ENCODE measurements around the gene ZC3H4. TPM values are rescaled to one million over a fixed set of nuclear protein-coding genes. Genes with fewer than 3 reads are reported as not detected.
"Not testable (repeated sequence)": the region's sequence is repeated elsewhere in the genome, so short reads cannot be mapped to it uniquely, and the experiment has no call there.

The ZC3H4 gene
- total RNA-seq, 2 experiments from 2014 or later, result 87.8 to 88.4 TPM

DNA sequence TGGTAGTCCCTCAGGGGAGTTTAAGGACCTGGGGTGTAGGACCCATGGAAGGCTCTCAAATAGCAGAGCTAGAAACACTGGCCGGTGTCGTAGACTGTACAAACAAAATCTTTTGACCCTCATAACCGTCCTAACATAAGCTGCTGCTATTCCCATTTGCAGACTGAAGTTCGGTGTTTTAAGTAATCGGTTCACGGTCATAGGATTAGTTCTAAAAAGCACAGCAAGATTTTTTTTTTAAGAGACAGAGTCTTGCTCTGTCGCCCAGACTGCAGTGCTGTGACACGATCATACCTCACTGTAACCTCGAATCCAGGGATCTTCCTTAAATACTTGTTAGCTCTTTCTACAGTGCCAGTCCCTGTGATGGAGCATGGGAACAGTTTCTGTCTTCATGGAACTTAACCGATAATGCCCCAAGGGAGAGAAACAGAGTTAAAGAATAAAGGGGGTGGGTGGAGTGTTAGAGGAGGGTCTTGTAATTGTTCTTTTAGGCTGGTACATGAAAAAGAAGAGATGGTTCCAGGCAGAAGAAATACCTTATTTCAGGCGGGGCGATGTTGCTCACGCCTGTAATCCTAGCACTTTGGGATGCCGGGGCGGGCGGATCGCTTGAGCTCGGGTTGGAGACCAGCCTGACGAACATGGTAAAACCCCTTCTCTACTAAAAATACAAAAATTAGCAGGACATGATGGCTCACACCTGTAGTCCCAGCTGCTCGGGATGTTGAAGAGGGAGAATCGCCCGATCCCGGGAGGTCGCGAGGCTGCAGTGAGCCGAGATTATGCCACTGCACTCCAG, 475 bp upstream of the ZC3H4 start:
- POLR2A ChIA-PET, result interaction anchor here (0.6 to 9.1 kb wide), 17 partner anchors 9 to 326 kb away, joined by 3 to 105 read pairs (median 6); partner anchors contain the start of genes CCDC9, SAE1, SLC1A5 and TMEM160
- CTCF ChIA-PET, result interaction anchor here (0.6 to 2.6 kb wide), 17 partner anchors 8 to 235 kb away, joined by 3 to 15 read pairs (median 4); partner anchors contain the start of genes CCDC9, DHX34 and SAE1

DNA sequence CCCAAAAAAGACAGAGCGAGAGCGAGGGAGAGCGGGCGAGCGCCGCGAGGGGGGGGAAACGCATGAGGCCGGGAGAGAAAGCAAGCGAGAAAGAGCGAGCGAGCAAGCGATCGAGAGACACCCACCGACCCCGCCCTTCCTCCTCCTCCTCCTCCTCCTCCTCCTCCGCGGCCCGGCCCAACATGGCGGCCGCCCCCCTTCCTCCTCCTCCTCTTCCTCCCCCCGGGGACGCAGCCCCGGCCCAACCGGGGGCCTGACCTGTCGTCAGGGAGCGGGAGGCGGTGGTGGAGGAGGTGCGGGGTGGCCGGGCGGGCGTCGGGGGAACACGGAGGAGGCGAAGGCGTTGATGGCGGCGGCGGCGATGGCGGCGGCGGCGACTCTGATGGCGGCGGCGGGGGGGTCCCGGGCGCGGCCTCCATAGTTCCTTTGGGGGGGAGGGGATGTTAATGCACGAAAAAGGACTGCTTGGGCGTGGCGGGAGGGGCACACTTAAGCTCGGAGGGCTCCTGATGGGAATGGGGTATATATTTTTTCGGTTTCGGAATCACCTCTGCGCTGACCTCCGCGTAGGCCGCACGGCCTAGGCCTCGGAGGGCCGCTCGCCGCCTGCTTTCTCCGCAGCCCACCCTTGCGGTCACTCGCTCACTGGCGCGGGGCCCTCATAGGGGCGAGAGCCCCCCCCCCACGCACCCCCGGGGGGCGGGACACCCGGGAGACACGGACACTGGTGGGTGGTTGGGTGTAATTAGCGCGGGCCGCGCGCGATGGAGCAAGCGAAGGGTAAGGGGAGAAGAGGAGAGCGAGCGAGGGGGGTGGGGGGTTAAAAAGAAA, 1.2 kb downstream of the ZC3H4 start:
- ChIA-PET POLR2A (interaction anchor here (0.6 to 9.1 kb wide), 14 partner anchors 10 to 327 kb away, joined by 3 to 105 read pairs (median 4); partner anchors contain the start of genes CCDC9, DHX34 and SAE1), CTCF (interaction anchor here (0.6 to 3.4 kb wide), 13 partner anchors 13 to 237 kb away, joined by 3 to 17 read pairs (median 4); partner anchors contain the start of genes DHX34 and TMEM160)

DNA sequence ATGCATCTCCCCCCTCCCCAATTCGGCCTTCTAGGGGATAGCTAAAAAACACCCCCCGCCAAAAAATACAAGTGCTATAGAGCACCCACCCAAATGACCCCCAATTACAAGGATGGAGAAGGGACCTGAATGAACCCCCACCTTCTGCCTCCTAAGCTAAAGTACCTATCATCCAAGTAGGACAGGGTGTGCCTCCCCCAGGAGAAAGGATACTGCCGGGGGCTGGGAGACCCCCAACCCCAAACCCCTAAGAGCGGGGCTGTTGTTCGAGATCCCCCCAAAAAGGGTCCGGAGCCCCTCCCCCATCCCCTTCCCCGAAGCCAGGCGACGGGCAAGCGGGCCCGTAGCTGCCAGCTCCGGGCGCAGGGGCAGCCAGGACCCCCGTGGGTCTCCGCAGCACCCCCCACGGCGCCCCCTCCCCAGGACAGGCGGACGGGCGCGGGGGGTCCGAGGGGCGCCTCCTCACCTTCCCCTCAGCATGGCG, 1.9 kb downstream of the ZC3H4 start:
- CTCF ChIA-PET, result interaction anchor here (0.6 to 3.4 kb wide), 7 partner anchors 14 to 75 kb away, joined by 3 to 17 read pairs (median 4); partner anchors contain the start of gene TMEM160
- POLR2A ChIA-PET, result interaction anchor here (0.7 to 9.1 kb wide), 6 partner anchors 10 to 327 kb away, joined by 3 to 105 read pairs (median 4); partner anchors contain the start of gene DHX34

DNA sequence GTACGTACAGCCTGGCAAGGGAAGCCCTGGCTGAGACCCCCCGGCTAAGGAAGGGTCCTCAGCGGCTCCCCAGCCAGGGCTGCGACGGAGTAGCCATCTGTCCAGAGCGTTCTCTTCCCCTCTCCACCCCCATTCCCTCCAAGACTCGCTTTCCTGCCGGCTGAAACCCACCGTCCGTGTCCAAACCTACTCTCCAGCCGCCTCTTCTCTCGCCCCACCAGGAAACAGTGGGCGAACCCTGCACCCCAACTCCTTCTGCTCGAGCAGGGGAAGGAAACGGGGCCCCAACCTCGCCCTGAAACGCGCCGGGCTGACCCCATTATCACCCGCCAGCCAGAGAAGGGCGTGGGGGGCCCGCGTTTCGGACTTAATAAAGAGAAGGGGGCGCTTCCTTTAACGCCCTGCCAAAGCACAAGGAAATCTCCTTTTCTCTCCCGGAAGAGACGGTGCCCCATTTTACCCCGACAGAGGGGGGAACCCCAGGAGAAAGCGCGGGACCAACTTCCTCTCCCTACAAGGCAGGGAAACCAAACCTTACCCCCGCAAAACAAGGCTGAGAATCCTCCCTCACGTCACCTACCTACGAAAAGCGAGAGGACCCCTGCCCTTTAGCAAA, 2.5 kb downstream of the ZC3H4 start:
- POLR2A ChIA-PET, result interaction anchor here (0.7 to 9.1 kb wide), 5 partner anchors 9 to 326 kb away, joined by 3 to 105 read pairs (median 4); no protein-coding TSS in a partner anchor

DNA sequence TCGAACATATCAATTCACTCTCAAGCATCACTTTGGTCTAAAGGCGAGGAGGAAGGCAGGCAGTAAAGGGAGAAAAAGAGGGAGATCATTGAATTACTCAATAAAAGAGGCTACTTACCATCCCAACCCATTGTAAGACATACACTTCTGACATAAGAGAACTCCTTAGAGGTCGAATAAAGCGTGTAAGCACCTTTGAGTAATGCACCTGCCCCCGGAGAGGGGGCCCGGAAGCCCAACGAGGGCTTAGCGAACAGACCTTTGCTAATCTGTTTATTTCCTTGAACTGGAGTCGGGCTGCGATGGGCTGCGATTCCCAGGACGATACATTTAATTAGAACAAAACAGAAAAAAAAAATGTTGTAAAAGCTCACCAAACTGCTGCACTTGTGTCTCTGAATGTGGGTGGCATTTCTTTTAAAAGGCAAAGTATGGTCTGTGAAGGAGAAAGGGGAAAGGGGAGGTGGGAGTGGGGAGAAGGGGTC, 3.0 kb downstream of the ZC3H4 start:
- POLR2A ChIA-PET, result interaction anchor here (0.8 to 9.1 kb wide), 4 partner anchors 15 to 117 kb away, joined by 3 to 105 read pairs (median 4); no protein-coding TSS in a partner anchor
- CTCF ChIA-PET, result interaction anchor here (0.6 to 3.4 kb wide), 3 partner anchors 15 to 96 kb away, joined by 3 to 17 read pairs (median 5); no protein-coding TSS in a partner anchor

More for the DNA sequence above, 2.5 kb downstream of the ZC3H4 start:
- CTCF ChIA-PET, result interaction anchor here (0.8 to 3.4 kb wide), 4 partner anchors 15 to 63 kb away, joined by 3 to 17 read pairs (median 4); partner anchors contain the start of gene TMEM160

DNA sequence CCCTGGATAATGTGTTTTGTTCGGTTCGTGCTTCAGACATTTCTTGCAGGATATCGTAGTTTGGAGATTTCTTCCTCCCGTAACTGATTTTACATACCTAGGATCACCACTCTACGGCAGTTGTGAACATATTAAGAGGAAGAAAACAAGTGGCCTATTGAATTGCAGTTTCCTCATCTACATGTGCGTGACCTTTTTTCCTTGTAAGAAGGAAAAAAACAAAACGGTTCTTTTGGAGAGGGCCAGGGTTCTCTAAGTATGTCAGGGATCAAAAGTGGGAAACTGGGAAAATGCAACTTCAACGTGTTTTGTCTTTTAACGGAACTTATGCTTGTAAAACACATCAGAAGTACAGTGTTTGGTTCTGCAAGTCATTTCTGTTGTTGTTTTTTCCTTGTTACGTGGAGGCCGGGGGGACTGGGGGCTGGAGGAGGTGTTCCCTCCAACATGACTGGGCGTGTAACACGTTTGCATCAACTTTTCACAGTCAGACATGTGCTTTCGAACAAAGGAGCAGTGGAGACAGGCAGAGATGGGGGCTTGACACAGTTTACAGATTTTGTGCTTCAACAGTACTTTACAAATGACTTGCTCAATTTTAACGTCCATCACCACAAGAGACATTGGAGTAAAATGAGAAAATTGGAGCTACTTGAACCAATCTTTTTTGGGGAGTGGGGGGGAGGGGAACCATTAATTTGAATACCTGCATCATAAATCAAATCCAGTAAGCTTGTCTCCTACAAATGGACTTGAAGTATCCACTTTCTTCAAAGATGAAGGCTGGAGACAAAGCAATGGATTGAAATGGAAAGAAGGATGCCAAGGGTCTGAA, 3.8 kb downstream of the ZC3H4 start:
- CTCF ChIA-PET, result interaction anchor here (0.6 to 3.4 kb wide), 3 partner anchors 11 to 95 kb away, joined by 3 to 17 read pairs (median 3); no protein-coding TSS in a partner anchor
- POLR2A ChIA-PET, result interaction anchor here (0.6 to 9.1 kb wide), 7 partner anchors 14 to 490 kb away, joined by 3 to 105 read pairs (median 4); no protein-coding TSS in a partner anchor

DNA sequence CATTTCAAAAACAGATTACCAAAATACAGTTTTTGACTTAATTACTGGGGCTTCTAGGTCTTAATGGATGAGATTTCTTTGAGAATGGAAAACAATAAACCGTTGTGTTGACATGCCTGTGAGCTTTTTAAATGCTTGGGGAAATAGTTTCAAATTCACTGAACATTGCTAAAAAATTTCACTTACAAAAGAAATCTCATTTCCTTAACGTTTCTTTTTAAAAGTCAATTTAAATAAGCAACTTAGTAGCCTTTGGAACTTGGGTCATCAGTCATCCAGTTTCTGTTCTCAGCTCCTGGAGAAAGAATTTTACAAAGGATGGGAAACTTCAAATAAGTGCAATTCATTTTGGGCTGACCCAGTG, 4.4 kb downstream of the ZC3H4 start:
- ChIA-PET CTCF (interaction anchor here (0.6 to 3.4 kb wide), 2 partner anchors 10 to 14 kb away, joined by 3 to 17 read pairs; no protein-coding TSS in a partner anchor), POLR2A (interaction anchor here (0.5 to 9.1 kb wide), 2 partner anchors 14 to 18 kb away, joined by 3 to 105 read pairs; no protein-coding TSS in a partner anchor)

DNA sequence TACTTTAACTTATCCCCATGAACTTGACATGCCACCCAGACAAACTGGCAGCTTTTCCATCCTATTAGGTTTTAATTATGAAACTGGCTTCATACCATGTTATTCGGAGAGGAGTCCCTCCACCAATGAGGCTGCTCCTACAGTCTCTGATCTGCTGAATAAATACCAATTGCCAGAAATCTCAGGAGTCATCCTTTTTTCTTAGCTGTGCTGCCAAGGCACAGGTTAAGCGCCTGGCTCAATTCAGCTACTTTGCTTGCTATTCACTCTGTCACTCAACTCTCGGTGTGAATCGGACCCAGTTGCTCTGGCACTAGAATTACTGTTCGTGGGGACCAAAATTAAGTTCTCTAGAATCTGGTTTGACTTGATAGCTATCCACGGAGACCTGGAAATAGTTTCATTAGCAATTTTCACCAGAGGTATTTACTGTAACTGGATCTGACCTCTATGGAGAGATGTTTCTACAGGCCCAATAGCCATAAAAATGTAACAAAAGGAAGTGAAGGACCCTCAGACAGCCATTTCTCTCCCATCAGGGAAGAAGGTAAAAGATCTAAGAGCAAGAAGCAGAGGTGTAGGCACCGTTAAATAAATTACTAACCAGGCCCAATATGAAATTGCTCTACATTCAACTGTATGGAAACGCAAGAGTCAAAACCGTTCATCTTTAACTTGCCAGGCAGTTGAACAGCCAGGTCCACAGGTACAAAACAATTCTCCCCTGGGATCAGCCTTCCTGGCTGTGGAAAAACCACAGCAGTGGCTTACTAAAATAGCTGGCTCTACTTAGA, 5.4 kb downstream of the ZC3H4 start:
- ChIA-PET CTCF (interaction anchor here (1.1 to 2.9 kb wide), 3 partner anchors 13 to 60 kb away, joined by 3 to 9 read pairs (median 4); partner anchors contain the start of gene SAE1), POLR2A (interaction anchor here (0.5 to 9.1 kb wide), 3 partner anchors 9 to 17 kb away, joined by 3 to 105 read pairs (median 3); no protein-coding TSS in a partner anchor)

DNA sequence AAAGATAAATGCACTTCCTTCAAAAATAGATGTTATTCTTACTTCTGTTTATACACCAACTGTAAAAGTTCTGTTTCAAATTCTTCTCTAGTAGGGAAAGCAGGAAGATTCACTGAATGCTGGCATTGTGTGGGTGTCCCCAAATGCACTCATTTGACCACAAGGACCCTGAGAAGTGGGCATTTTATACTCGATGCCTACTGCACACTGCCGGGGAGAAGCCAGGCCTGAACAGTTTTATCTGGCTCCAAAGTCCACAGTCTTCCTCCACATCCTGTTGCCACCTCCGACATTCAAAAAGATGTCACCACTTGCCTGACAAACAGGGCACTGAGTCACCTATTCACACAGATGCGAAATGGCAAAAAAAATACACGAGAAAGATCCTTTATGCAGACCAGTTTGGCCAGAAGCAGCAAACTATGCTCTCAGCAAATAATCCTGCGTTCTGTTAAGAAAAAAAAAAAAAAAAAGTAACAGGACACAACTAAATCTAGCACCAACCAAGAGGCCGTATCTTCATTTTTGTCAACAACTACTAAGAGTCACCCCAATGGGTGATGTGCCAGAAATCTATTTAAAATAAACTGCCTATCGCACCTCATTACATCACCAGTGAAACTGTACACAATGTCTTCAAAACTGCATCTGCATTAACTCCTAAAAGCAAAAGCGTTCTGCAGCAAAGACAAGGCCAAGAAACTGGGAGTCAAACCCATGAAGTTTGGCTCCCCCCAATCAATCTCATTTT, 6.2 kb downstream of the ZC3H4 start:
- CTCF ChIA-PET, result interaction anchor here (0.8 to 2.9 kb wide), 4 partner anchors 12 to 59 kb away, joined by 3 to 9 read pairs (median 4); partner anchors contain the start of gene SAE1
- POLR2A ChIA-PET, result interaction anchor here (0.6 to 9.1 kb wide), 2 partner anchors 8 to 12 kb away, joined by 3 to 105 read pairs; no protein-coding TSS in a partner anchor

DNA sequence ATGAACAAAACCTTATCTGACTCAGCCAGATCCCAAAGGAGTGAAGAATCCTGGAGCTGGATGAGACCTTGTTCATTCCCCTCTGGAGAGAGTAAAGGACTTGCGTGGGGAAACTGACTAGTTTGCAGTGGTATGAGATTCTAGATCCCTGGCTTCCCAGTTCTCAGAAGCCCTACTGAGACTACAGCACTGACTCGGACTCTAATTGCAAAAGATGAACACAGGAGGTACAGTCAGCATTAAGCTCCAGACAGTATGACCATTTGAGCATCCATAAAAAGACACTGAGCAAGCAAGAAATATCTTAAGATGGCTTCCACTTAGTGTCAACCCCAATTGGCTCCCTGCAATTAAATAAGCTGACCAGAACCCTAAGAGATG, 6.8 kb downstream of the ZC3H4 start:
- ChIA-PET POLR2A (interaction anchor here (9.1 kb wide), 1 partner anchor 11 kb away, joined by 105 read pairs; no protein-coding TSS in a partner anchor), CTCF (interaction anchor here (0.8 to 2.9 kb wide), 6 partner anchors 11 to 140 kb away, joined by 3 to 10 read pairs (median 4); partner anchors contain the start of gene SAE1)

DNA sequence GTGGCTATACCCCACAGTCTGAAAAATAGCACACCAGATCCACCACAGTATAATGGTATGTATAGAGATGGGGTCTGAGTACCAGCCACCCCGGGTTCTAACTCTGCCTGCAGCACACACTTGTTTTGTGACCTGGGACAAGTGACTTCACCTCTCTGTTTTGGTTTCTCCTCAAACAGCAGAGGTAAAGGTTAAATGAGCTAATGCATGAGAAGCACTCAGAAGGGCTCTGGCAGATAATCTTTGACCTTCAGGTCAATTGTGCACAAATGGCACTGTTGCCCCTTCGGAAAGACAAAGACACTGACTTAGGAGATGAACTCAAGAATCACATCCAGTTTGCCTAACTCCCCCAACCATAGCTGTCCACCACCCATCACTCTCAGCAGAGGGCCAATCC, 7.7 kb downstream of the ZC3H4 start:
- POLR2A ChIA-PET, result interaction anchor here (9.1 kb wide), 1 partner anchor 10 kb away, joined by 105 read pairs; no protein-coding TSS in a partner anchor

DNA sequence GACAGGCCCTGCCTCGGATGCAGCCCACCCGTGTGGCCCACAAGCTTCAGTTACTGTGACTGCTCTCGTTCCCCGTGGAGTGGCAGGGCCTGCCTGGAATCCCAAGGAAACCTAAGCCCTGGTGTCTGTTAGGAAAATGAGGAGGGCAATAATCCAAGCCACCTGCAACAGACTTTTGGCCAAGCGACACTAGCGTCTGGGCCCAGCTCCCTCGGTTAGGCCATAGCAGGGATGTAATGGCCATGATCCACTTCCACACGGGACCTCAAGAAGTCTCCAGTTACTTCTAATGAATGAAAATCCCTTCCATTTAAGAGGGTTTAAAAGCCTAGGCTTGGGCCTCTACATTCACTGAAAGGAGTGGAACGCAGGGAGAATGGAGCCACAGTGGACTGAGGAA, 8.9 kb downstream of the ZC3H4 start:
- ChIA-PET POLR2A (interaction anchor here (1.5 kb wide), 1 partner anchor 9 kb away, joined by 4 read pairs; the partner anchor contains the start of gene ZC3H4), CTCF (interaction anchor here (1.2 to 1.4 kb wide), 2 partner anchors 25 to 91 kb away, joined by 3 to 5 read pairs; no protein-coding TSS in a partner anchor)

More for the DNA sequence above, 7.7 kb downstream of the ZC3H4 start:
- CTCF ChIA-PET, result interaction anchor here (1.0 to 2.9 kb wide), 4 partner anchors 25 to 141 kb away, joined by 3 to 10 read pairs (median 7); partner anchors contain the start of gene SAE1

DNA sequence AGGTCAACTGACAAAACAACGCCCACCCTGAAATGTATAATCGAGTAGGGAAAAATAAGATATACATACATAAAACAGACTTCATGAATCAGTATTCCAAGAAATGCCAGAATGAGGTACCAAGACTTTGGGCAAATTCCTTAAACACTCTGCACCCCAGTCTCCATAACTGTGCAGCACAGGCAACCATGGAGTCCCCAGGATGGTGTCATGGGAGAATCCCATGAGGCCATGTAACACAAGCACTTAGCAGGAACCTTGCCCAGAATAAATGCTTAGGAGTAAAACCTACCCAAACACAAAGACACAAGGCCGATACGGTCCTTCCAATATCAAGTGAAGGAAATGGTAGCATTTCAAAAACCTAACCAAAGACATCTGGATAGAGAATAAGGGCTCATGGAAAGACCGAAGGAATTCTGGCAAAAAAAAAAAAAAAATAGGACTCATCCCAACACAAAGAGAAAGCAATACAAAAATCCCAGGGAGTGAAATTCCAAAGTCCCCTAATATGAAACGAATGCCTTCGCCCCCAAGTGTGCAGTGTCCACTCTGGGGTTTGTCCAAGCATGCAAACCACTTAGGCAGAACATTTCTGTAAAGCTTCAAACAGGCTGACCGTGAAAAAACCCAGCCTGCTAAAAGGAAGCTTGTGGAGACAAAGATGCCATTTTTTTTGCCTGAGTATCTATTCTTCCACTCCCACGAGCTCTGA, 11.1 kb downstream of the ZC3H4 start:
- CTCF ChIA-PET, result interaction anchor here (0.7 to 1.0 kb wide), 2 partner anchors 22 to 29 kb away, joined by 3 to 6 read pairs; no protein-coding TSS in a partner anchor
- POLR2A ChIA-PET, result interaction anchor here (1.2 kb wide), 1 partner anchor 9 kb away, joined by 3 read pairs; no protein-coding TSS in a partner anchor

DNA sequence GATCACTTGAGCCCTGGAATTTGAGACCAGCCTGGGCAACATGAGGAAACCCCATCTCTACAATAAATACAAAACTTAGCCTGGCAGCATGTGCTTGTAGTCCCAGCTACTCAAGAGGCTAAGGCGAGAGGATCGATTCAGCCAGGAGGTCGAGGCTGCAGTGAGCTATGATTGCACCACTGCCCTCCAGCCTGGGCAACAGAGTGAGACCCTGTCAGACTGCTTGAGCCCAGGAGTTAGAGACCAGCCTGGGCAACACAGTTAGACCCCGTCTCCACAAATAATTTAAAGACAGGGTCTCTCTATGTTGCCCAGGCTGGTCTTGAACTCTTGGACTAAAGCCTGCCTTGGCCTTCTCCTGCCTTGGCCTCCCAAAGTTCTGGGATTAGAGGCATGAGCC, 12.5 kb downstream of the ZC3H4 start:
- CTCF ChIA-PET, POLR2A ChIA-PET: not testable (repeated sequence)

Measured in activated CD8-positive, alpha-beta memory T cell treated with anti-CD3 and anti-CD28 coated beads for 36 hours (primary cell).